Measurements from ENCODE around the gene MRRF. TPM values are rescaled to one million over a fixed set of nuclear protein-coding genes. Genes with fewer than 3 reads are reported as not detected.
"Not testable (repeated sequence)": the region's sequence is repeated elsewhere in the genome, so short reads cannot be mapped to it uniquely, and the experiment has no call there.

Gene MRRF
- total RNA-seq, 1 experiment from 2014 or later = 90.6 TPM

- no peak for DNase-seq (ENCODE audit: extremely low read depth, low read depth)
Measured at GRCh38 chr9:122274055-122274454, 9.4 kb downstream of the MRRF start.

GRCh38 chr9:122276096-122276495, 11.4 kb downstream of the MRRF start:
- no peak for DNase-seq (ENCODE audit: extremely low read depth, low read depth)

GRCh38 chr9:122277285-122277897, 12.7 kb downstream of the MRRF start:
- no peak for DNase-seq (ENCODE audit: extremely low read depth, low read depth)

DNA sequence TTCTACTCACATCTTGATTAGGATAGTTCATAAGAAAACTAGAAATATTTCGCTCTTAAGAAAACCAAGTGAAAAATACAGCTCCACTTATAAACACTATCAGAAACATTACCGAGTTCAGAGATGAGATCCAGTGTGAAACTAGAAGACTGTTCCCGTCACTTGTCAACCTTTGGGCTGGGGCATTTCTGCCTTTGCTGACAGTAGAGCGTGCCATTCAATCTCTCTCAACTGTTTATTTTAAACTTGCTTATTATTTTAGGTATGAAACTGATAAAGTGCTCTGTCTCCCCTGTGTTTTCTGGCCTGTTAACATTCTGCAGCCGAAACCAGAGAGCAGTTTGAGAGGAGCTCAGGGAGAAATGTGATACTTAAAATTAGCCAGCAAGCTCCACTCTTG, 16.7 kb downstream of the MRRF start:
- no peak for DNase-seq (ENCODE audit: extremely low read depth, low read depth)

DNA sequence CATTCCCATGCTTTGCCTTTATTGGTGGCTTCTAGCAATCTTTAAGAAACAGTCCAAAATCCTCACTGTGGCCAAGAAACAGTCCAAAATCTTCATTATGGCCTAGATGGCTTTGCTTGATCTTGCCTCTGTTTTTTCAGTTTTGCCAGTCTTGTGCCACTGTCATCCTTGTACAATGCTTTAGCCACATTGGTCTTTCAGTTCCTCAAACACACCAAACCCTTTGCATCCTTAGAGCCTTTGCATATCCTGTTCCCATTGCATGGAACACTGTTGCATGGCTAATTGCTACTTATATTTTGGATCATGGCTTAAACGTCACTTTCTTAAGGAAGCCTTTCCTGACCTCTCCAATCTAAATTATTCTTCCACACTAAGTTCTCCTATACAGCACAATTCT, 22.1 kb downstream of the MRRF start:
- DNase-seq (ENCODE audit: extremely low read depth, low read depth) = no peak

GRCh38 chr9:122287214-122287720, 22.6 kb downstream of the MRRF start:
- no peak for DNase-seq (ENCODE audit: extremely low read depth, low read depth)

DNA sequence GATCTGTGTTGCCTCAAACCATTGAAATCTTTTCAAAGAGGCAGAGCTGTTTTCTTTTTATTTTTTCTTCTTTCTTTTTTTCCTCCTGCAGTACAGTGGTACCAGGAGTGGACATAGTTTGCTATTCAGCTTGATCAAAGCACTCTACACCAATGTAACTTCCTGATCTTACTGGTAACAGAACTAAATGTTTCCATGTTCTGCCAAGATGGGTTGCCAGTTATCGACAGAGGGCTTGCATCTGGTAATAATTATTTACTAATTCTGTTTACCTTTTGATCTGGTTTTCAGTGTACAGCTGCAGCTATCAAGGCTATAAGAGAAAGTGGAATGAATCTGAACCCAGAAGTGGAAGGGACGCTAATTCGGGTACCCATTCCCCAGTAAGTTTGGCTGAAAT, 26.8 kb downstream of the MRRF start:
- DNase-seq (ENCODE audit: extremely low read depth, low read depth) = no peak

GRCh38 chr9:122294531-122294930, 29.8 kb downstream of the MRRF start:
- DNase-seq (ENCODE audit: extremely low read depth, low read depth) = no peak

DNA sequence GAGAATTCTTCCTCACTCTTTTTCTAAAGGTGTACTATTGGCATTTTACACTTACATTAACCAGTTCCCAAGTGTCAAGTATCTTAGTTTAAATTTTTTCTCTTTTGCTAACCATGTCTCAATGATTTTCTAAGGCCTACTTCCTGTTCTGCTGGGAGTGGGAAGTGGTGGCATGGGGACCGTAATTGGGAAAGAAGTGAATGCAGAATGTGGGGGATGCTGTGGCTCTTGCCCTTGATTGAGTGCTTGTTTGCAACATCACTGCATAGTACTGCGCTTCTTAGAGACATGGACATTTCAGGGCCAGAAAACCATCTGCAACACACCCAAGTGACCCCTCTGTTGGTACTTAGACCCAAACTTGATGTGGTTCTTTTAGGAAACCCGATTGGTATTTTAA, 32.8 kb downstream of the MRRF start:
- DNase-seq (ENCODE audit: extremely low read depth, low read depth) = no peak

DNA sequence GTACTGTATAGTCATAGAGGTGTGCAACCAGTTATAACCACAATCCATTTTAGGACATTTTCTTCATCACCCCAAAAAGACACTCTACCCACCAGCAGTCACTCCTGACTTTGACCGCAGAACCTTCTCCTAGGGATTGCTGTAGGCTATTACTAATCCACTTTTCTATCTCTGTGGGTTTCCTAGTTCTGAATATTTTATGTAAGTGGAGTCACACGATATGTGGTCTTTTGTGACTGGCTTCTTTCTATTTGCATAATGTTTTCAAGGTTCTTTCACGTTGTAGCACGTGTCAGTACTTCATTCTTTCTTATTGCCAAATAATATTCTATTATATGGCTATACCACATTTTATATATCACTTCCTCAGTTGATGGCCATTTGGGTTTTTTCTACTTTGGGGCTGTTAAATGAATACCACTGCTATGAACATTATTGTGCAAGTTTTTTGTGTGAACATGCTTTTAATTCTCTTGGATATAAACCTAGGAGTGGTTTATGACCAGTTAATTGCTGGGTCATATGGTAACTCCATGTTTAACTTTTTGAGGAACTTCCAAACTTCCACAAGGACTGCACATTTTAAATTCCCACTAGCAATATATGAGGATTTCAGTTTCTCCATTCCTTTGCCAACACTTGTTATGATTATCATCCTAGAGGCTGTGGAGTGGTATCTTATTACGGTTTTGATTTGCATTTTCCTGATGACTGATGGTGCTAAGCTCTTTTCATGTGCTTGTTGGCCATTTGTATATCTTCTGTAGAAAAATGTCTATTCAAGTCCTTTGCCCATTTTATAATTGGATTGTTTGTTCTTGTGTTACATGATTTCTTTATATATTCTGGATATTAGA, 37.8 kb downstream of the MRRF start:
- DNase-seq (ENCODE audit: extremely low read depth, low read depth) = no peak

- no peak for DNase-seq (ENCODE audit: extremely low read depth, low read depth)
Measured at GRCh38 chr9:122307061-122307460, 42.4 kb downstream of the MRRF start.

GRCh38 chr9:122307925-122308324, 43.2 kb downstream of the MRRF start:
- DNase-seq (ENCODE audit: extremely low read depth, low read depth) = no peak

GRCh38 chr9:122309861-122310260, 45.2 kb downstream of the MRRF start:
- DNase-seq (ENCODE audit: extremely low read depth, low read depth) = no peak

GRCh38 chr9:122314165-122314564, 49.5 kb downstream of the MRRF start:
- DNase-seq (ENCODE audit: extremely low read depth, low read depth) = no peak

DNA sequence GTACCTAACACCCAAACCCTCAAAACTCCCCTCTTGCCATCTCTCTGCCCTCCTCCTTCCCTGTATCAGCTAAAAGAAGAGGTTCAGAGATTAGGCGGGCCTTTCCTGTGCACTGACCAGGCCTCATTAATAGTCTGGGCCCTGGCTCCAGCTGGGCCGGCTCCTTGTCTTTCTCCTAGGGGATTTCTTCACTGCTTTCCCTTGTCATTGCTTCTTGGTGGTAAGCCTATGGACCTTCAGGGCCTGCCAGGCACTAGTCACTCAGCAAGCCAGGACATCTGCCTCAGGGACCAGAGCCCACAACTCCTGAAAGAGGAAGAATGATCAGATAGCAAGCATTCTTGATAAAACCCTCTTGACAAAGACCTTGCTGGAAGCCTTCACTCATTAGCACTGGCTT, 50.9 kb downstream of the MRRF start:
- DNase-seq (ENCODE audit: extremely low read depth, low read depth) = no peak

DNA sequence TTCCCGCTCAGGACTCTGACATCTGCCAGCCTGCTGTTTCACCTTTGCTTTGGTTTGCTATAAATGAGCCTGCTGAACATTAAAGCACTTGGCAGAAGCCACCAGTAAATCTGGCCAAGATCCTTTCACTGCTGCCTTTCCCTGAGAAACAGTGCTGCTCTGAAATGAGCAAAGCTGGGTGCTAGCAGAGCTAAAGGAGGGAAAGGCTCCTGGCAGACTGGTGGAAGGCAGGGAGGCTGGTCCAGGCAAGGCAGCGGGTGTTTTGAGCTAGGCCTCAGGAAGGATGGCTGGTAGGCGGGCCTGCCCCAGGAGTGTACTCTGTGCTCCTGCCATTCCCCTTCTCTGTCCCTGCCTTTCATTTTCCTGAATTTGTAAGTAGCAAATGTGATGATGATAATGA, 53.6 kb downstream of the MRRF start:
- DNase-seq (ENCODE audit: extremely low read depth, low read depth) = no peak

GRCh38 chr9:122320413-122320881, 55.8 kb downstream of the MRRF start:
- no peak for DNase-seq (ENCODE audit: extremely low read depth, low read depth)

- no peak for DNase-seq (ENCODE audit: extremely low read depth, low read depth)
Measured at GRCh38 chr9:122322553-122322952, 57.9 kb downstream of the MRRF start.

DNA sequence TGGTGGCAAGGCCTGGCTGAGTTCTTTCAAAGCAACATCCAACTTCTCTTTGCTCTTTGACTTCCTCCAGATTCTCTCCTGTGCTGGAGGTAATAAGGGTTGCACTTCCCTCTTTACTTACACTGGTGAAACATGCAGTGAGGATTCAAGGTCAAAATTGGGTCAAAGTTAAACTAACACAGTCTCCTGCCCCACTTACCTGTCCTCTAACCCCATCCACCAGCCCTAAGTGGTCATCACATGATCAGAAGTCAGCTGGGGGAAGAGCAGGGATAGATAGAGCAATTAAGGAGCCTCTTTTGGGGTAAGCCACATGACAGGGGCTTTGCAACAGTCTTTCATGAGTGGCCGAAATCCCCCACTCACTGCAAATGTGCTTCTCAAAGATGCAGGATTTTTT, 60.0 kb downstream of the MRRF start:
- DNase-seq (ENCODE audit: extremely low read depth, low read depth) = not testable (repeated sequence)

GRCh38 chr9:122325124-122325523, 60.4 kb downstream of the MRRF start:
- DNase-seq (ENCODE audit: extremely low read depth, low read depth) = no peak

DNA sequence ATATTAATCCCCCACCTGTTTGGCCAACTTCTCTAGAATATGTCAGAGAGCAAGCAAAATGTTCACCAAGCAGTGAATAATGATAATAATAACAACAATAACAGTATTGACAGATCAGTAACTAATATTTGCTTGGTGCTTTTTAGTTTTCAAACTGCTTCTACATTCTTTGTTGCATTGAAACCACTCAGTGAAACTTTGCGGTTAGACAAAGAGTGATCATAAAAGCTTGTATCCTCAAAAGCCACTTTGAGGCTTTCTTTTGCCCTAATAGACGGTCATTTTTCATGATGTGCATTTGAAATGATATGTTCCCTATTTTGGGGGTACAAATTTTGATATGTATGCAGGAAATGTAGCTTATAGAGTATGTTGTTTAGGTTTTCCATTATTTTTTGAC, 62.5 kb downstream of the MRRF start:
- no peak for DNase-seq (ENCODE audit: extremely low read depth, low read depth)

DNA sequence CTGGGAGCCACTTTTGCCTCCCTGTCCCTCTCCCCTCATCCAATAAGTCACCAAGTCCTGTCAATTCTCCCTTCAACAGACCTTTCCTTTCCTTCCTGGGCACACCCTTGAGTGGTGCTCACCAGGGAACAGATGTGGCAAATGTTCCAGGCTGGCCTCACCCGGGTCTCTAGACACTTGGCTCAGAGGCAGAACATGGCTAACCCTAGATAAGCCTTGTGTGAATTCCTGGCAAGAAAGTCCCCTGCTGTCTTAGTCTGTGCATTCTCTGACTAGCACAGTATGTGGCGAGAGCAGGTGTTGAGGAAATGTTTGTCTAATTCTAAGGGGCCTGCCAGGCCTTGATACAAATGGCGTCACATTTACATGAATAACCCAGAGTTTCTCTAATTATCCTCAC, 64.9 kb downstream of the MRRF start:
- DNase-seq (ENCODE audit: extremely low read depth, low read depth) = no peak
